Stimulated activated CD4-positive, alpha-beta T cell treated with anti-CD3 and anti-CD28 coated beads, TNF-alpha, amount 100 ng/mL, for 4 hours (primary cell): ENCODE data around the gene POLD1.
A peak's percentile ranks its signal among the peaks of the same experiment; 100 is the strongest.

ENCODE experiments used
- DNase-seq, 3 experiments: peaks; one replicate each; pipeline ENCODE4 v3.0.0-alpha.2; 2020; ENCODE audit warnings: low read depth in 3 of 3

POLD1 gene

DNA sequence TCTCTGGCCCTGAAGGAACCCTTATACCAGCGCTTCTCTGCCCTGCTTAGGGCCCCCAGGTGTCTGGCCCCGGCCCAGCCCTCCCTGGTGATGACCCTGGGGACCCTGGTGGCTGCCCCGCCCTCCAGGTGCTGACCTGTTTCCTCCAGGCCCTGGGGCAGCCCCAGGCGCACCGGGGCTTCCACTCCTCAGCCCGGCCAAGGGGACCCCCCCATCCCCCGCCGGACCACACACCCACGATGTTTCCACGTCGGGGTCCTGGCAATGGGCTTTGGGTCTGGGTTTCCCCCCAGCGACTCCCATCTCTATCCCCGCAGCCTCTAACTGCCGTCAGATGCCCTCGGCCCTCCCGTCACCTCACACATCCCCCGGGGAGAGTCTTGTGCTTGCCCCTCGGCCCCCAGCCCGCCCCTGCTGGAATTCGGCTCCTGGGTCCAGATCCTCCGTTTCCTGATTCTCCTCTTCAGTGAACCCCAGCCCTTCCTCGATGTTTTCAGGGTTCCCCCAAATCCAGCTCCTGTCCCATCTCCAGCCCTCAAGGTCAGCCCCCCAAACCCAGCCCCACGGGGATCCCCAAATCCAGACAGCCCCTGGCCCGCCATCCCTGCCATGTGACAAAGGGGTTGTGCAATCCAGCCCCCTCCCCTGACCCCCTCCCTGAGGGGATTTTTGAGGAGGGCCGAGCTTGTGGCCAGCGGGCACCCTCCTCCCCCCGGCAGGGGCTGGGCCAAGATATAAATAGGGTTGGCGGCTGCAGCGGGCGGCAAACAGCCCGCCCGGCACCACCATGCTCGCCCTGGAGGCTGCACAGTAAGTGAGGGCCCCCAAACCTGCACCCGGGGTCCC, 34.3 kb downstream of the POLD1 start, which contains the start of gene SPIB:
TSS of gene SPIB (plus strand) at position 763 of the 846 bp plus-strand sequence. CDS start at position 788, 25 bp downstream.
- no peak for DNase-seq

DNA sequence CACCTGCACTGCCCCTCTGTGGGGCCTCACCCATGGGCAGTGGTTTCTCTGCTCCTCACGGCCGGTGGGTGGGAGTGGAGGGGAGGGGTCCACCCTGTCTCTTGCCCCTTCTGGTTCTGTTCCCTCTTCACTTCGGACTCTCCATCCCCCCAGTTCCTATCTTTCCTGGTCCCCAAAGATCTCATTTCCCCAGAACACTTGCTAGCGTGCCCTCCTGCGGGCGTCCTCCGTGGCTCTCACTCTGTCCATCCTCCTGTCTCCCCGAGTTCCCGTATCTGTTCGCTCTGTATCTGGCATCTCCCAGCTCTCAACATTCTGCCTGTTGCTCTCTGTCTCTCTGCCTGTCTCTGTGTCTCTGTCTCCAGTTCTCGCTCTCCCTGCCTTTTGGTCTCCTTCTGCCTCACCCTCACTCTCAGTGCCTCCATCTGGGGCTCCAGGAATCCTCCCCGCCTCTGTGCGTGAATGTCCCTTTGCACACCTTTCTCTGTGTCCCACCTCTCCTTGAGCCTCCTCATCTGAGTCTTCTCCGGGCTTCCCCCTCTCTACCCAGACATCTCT, 35.0 kb downstream of the POLD1 start:
- DNase-seq = no peak

DNA sequence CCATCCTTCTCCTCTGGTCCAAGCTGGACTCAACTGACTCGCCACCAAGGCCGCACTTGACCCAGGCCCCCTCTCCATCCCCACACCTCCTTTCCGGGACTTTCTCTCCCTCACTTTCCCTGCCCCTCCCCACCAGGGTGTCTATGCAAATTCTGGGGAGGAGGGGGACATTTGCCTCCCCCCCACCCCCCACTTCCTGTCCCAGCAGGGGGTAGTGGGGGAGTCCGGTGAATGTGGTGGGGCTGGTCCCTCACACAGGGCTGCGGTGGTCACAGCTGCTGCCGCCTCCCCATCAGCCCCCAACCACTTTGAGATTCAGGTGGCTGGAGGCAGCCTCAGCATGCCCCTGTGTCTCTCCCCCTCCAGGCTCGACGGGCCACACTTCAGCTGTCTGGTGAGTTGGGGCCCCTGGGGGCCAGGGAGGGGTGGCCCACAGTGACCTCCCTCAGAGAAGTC, 35.5 kb downstream of the POLD1 start:
- no peak for DNase-seq

DNA sequence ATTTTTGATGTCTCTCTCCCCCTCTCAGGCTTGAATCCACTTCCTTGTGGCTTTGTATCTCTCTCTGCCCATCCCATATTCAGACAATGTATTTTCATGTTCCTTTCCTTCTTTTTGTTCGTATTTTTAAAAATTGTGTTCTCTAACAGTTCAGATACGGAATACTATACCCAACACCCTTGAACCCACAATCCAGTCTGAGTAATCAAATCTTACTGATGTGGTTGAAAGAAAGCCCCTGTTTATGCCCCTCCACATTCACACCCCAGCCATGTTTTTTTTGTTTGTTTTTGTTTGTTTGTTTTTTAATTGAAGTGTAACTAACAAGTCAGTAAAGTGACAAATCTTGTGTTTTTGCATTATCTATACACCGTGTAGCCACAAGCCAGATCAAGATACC, 36.0 kb downstream of the POLD1 start:
- DNase-seq = no peak

DNA sequence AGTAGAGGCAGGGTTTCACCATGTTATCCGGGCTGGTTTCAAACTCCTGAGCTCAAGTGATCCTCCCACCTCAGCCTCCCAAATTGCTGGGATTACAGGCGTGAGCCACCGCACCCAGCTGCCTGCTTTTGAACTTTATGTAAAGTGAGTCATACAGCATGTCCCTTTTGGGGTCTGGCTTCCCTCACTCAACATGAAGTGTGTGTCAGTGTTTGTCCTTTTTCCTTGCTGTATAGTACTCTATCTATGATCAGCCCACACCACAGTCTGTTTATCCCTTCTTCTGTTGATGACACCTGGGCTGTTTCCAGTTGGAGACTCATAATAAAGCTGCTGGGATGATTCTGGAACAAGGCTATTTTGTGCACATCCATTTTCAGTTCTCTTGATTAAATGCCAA, 36.7 kb downstream of the POLD1 start:
- no peak for DNase-seq

DNA sequence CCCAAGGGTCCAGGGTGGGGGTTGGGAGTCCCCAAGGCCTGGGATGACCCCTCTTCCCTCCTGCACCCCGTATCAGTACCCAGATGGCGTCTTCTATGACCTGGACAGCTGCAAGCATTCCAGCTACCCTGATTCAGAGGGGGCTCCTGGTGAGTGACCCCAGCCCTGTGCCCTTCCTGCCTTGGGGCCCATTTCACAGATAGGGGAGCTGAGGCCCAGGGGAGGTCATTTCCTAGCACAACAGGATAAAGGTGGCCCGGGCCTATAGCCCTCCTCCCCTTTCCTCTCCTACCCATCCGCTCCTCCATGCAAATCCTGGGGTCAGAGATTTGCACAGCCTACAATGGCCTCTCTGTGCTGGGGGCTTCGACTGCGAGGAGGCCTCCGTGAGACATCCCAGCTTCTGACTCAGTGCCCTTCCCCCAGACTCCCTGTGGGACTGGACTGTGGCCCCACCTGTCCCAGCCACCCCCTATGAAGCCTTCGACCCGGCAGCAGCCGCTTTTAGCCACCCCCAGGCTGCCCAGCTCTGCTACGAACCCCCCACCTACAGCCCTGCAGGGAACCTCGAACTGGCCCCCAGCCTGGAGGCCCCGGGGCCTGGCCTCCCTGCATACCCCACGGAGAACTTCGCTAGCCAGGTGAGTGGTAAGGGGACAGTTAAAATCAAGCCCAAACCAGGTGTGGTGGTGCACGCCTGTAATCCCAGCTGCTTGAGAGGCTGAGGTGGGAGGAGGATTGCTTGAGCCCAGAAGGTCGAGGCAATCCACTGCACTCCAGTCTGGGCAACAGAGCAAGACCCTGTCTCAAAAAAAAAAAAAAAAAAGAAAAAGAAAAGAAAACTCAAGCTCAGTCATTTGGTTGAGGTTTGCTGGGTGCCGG, 38.5 kb downstream of the POLD1 start:
- no peak for DNase-seq

DNA sequence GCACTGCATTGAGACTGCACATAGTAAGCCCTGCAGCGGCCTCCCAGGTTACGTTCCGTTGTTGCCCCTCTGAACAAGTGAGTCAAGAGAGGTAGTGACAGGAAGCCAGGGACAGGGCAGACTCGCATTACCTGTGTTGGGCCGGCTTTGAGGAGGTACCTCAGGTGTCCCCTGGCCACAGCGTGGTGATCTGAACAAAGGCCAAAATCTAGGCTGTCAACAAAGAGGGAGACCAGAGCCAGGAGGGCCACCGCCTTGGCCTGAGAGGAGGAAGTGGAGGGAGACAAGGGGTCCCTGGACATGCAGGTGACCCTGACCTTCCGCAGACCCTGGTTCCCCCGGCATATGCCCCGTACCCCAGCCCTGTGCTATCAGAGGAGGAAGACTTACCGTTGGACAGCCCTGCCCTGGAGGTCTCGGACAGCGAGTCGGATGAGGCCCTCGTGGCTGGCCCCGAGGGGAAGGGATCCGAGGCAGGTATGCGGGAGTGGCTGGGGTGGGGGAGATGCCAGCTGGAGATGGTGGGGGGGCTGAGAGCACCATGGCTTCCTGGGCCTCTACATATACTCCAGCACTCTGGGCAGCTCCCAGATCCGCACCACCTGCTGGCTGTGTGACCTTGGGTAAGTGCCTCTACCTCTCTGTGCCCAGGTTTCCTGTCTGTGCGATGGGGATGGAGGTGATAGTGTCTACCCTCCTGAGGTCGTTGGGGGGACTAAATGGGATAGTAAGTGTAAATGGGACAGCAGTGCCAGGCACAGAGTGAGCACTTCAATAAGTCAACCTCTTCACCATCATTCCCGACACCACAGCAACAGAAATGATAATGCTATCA, 39.3 kb downstream of the POLD1 start:
- no peak for DNase-seq

DNA sequence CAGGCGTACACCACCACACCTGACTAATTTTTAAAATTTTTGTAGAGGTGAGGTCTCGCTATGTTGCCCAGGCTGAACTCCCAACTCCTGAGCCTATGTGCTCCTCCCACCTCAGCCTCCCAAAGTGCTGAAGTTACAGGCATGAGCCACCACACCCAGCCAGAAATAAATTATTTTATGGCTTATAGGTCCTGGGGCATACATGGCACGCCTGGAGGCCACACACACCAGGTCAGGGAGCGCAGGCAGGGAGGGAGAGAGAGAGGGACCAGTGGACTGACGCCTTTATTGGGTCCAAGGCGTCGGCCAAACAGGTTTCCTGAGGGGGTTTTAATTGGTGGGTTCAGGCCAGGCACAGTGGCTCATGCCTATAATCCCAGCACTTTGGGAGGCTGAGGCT, 41.4 kb downstream of the POLD1 start:
- DNase-seq = no peak

DNA sequence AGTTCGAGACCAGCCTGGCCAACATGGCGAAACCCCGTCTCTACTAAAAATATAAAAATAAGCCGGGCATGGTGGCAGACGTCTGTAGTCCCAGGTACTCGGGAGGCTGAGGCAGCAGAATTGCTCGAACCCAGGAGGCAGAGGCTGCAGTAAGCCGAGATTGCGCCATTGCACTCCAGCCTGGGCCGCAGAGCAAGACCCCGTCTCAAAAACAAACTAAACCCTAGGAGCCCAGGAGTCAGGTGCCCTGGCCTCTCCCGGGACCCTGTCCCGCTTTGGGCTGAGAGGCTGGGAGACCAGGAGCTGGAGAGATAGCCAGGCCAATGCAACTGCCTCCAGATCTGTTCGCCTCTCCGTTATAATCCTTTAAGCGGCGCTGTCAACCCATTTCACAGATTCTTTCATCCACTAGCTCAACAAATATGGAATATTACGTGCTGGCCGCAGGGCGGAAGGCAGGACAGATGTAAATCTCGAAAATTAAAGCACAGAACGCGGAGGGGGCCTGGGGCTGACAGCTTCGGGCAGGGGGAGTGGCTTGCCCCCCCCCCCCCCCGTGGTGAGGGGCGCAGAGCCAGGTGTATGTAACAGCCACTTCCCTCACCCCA, 43.3 kb downstream of the POLD1 start:
- no peak for DNase-seq

DNA sequence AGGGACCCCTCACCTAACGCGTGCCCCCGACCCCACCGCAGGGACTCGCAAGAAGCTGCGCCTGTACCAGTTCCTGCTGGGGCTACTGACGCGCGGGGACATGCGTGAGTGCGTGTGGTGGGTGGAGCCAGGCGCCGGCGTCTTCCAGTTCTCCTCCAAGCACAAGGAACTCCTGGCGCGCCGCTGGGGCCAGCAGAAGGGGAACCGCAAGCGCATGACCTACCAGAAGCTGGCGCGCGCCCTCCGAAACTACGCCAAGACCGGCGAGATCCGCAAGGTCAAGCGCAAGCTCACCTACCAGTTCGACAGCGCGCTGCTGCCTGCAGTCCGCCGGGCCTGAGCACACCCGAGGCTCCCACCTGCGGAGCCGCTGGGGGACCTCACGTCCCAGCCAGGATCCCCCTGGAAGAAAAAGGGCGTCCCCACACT, 43.9 kb downstream of the POLD1 start:
- DNase-seq = no peak

DNA sequence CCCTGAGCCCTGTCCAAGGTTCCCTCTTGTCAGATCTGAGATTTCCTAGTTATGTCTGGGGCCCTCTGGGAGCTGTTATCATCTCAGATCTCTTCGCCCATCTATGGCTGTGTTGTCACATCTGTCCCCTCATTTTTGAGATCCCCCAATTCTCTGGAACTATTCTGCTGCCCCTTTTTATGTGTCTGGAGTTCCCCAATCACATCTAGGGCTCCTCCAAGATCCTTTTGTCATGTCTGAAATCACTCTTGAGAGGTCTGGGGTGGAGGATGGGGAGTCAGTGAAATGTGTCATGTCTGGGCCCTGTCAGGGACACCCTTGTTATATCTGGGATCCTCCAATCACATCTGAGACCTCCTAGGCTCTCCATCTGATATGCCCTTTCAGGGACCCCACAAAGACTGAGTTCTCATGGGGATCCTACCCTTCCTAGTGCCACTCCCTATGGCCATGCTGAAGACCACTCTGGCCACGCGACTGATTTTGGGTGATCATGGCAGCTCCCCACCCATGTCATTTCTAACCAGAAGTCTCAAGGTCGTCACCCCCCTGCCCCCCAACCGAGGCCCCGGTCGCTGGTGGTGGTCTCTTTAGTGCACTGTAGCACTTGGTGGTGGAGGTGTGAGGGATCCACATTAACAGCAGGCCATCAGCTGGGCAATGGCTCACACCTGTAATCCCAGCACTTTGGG, 44.8 kb downstream of the POLD1 start:
- DNase-seq = no peak

DNA sequence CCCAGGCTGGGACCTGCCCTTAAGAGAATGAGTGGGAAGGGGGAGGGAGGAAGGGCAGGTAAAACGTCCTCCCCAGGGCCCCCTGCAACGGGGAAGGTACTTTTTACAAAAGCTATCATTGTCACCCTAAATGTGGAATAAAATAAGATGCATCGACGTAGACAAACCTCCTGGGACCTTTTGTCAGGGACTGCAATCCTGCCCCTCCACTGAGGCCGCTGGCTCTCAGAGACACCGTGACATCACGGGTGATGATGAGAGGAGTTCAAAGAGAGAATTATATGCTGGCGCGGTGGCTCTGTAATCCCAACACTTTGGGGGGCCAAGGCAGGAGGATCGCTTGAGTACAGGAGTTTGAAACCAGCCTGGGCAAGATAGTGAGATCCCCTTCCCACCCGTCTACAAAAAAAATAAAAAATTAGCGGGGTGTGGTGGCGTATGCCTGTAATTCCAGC, 46.8 kb downstream of the POLD1 start:
- DNase-seq = no peak

DNA sequence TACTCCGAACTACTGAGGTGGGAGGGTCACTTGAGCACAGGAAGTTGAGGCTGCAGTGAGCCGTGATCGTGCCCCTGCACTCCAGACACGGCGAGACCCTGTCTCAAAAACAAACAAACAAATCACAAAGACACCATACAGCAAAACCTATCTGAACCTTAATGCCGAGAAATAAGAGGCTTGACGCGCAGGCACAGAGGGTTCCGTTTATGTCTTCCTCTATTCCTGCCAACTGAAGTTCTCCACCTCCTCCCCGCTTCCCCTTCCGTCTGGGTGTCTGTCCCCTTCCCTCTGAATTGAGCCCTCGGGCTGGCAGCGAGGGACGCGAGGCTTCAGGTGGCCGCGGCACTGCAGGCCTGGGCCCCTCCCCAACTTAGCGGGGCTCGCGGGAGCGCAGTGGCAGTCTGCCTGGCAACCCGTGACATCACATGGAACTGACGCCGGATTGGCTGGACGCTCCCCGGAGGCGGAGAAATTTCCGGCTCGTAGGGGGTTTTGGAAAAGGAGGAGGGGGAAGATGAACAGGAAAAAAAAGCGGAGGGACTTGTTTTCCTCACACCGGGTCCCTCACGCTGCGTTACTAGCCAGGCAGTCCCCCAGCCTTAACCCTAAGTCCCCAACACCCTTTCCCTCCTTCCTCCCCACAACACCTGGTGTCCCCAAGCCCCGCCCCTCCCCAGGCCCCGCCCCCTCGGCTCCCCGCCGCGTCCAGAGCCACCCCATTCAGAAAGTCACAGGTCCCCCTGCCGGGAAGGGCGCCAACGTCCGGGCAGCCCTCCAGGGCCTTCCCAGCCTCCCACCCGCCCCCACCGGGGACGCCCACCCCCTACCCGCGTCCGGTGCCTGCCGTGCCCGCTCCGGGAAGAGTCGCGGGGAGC, 47.4 kb downstream of the POLD1 start:
- peak; percentile 79 to 82 (median 79) for DNase-seq

DNA sequence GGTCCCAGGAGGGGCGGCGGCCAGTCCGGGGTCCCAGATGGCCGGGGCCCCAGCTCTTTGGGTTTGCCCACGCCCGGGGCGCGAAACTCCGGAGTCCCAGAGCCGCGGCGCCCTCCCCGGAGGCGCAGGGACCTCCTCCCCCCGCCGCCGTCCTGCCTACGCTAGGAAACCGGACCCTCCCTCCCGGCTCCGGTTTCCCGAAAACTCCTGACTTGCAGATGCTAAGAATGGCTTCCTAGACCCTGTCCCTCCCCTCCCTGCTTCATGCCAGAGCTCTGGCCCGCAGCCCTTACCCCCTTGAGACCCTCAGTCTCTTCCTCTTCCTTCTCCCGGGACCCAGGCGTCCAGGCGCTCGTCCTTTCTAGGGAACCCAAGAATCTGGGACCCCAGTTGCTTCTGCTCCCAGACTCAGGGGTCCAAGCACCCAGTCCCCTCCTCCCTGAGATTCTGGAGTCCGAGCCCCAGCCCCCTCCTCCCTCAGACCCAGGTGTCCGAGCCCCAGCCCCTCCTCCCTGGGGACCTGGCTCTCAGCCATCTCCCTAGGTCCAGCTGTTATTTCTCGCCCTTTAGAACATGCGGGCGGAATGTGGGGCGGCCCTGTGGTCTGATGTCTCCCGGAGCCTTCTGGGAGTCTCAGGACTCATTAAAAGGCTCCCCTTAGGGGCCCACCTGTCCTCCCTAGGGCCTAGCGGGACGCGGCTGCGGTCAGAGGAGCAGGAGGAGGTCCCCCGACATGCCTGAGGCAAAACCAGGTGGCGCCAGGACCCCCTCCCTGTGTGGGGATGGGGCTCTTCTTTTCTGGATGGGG, 48.3 kb downstream of the POLD1 start, which contains the start of gene MYBPC2:
TSS of gene MYBPC2 (plus strand) at position 672 of the 808 bp plus-strand sequence. CDS start at position 734, 62 bp downstream.
- DNase-seq = no peak

DNA sequence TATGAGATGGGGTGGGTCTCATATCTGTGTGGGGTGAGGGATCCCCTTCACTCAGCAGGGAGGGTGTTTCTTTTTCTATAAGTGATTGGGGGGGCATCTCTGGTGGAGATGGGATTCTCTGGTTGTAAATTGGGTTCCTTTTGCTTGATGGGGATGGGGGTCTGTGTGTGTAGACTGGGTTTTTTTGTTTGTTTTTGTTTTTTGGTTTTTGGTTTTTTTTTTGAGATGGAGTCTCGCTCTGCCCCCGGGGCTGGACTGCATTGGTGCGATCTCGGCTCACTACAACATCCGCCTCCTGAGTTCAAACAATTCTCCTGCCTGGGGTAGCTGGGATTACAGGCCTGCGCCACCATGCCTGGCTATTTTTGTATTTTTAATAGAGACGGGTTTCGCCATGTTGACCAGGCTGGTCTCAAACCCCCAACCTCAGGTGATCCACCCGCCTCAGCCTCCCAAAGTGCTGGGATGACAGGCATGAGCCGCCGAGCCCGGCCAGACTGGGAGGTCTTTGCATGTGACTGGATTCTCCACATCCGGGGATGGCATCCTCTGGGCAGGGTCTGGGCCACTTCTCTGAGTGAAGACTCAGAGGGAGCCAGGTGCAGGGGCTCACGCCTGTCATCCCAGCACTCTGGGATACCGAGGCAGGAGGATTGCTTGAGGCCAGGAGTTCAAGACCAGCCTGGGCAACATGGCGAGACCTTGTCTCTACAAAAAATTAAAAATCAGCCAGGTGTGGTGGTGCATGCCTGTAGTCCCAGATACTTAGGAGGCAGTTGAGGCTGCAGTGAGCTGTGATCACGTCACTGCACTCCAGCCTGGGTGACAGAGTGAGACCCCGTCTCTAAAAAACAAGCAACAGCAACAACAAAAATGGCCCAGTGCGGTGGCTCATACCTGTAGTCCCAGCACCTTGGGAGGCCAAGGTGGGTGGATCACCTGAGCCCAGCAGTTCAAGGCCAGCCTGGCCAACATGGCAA, 49.3 kb downstream of the POLD1 start:
- no peak for DNase-seq

DNA sequence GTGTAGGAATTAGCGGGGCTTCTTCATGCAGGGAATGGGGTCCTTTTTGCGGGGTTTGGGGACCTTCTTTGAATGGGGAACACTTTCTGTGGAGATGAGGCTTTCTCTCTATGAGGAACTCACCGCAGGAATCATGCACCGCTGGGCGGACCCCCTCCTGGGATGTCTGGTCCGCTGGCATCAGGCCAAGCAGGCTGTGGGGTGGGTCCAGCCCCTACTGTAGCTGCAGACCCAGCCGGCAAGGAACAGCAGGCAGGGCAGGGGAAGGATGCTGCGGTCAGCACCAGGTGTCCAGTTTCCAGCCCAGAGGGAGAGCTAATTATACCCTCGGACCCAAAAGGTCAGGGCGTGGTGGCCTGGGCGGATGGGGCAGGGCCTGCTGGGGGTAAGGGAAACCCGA, 50.4 kb downstream of the POLD1 start:
- no peak for DNase-seq

DNA sequence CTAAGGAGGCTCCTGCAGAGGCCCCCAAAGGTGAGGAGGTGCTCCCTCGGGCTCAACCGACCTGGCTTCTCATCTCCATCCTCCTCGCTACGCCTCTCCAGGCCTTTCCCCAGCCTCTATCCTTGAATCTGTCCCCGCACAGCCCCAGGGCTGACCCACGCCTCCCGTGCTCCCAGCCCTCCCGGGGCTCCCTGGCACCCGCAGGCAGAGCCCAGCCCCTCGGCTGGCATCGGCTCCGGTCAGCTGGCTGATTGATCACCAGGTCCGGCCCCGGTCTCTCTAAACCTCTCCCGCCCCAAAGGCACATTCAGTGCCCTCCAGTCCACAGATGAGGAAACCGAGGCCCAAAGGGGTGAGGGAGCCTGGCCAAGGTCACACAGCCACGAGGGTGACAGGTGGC, 51.1 kb downstream of the POLD1 start:
- no peak for DNase-seq
